ENCODE results near the gene KIF13A.
"Not testable (repeated sequence)": the region's sequence is repeated elsewhere in the genome, so short reads cannot be mapped to it uniquely, and the experiment has no call there.

KIF13A gene

GRCh38 chr6:17987447-17987696 is at the start of gene KIF13A:
Gene KIF13A, minus strand, starts transcription at chr6:17987635. Its CDS starts 172 bp downstream, at chr6:17987463.
- no peak for DNase-seq (ENCODE audit: low read depth, low spot score)

GRCh38 chr6:18036781-18037180 is 49.3 kb upstream of the KIF13A start:
- no peak for DNase-seq (ENCODE audit: low read depth, low spot score)

GRCh38 chr6:18035330-18035854 is 48.0 kb upstream of the KIF13A start:
- no peak for DNase-seq (ENCODE audit: low read depth, low spot score)

GRCh38 chr6:18034798-18035202 is 47.4 kb upstream of the KIF13A start:
- no peak for DNase-seq (ENCODE audit: low read depth, low spot score)

GRCh38 chr6:18031680-18032256 is 44.3 kb upstream of the KIF13A start:
- no peak for DNase-seq (ENCODE audit: low read depth, low spot score)

- DNase-seq (ENCODE audit: low read depth, low spot score) = no peak
Observed at GRCh38 chr6:18031189-18031588, 43.8 kb upstream of the KIF13A start.

- DNase-seq (ENCODE audit: low read depth, low spot score) = no peak
Observed at GRCh38 chr6:18028332-18028731, 40.9 kb upstream of the KIF13A start.

- DNase-seq (ENCODE audit: low read depth, low spot score) = no peak
Observed at GRCh38 chr6:18025596-18025995, 38.2 kb upstream of the KIF13A start.

GRCh38 chr6:18024876-18025275 is 37.4 kb upstream of the KIF13A start:
- no peak for DNase-seq (ENCODE audit: low read depth, low spot score)

GRCh38 chr6:18023891-18024290 is 36.5 kb upstream of the KIF13A start:
- no peak for DNase-seq (ENCODE audit: low read depth, low spot score)

GRCh38 chr6:18022398-18023231 is 35.2 kb upstream of the KIF13A start:
- no peak for DNase-seq (ENCODE audit: low read depth, low spot score)

- no peak for DNase-seq (ENCODE audit: low read depth, low spot score)
Observed at GRCh38 chr6:18021166-18021850, 33.9 kb upstream of the KIF13A start.

- DNase-seq (ENCODE audit: low read depth, low spot score) = not testable (repeated sequence)
Observed at GRCh38 chr6:18020545-18020944, 33.1 kb upstream of the KIF13A start.

GRCh38 chr6:18019539-18020534 is 32.4 kb upstream of the KIF13A start:
- DNase-seq (ENCODE audit: low read depth, low spot score) = no peak

- not testable (repeated sequence) for DNase-seq (ENCODE audit: low read depth, low spot score)
Observed at GRCh38 chr6:18019133-18019532, 31.7 kb upstream of the KIF13A start.

- DNase-seq (ENCODE audit: low read depth, low spot score) = no peak
Observed at GRCh38 chr6:18016698-18017097, 29.3 kb upstream of the KIF13A start.

GRCh38 chr6:18016133-18016532 is 28.7 kb upstream of the KIF13A start:
- no peak for DNase-seq (ENCODE audit: low read depth, low spot score)

- no peak for DNase-seq (ENCODE audit: low read depth, low spot score)
Observed at GRCh38 chr6:18011287-18011686, 23.9 kb upstream of the KIF13A start.

- not testable (repeated sequence) for DNase-seq (ENCODE audit: low read depth, low spot score)
Observed at GRCh38 chr6:18010540-18010939, 23.1 kb upstream of the KIF13A start.

- no peak for DNase-seq (ENCODE audit: low read depth, low spot score)
Observed at GRCh38 chr6:18004256-18004985, 17.0 kb upstream of the KIF13A start.

- DNase-seq (ENCODE audit: low read depth, low spot score) = no peak
Observed at GRCh38 chr6:17999425-17999824, 12.0 kb upstream of the KIF13A start.

Data from smooth muscle cell of the brain vasculature (primary cell).